PC-9 (cell line): ENCODE results near the gene STIMATE. TPM values are rescaled to one million over a fixed set of nuclear protein-coding genes. Genes with fewer than 3 reads are reported as not detected.

Experiments used
- BruUV-seq: library from RNA; stranded (reverse); fragments of 400-500 nt; replicated peaks from 2 replicates; lab custom pipeline; 2021; lab: Mats Ljungman, UMichigan
- CTCF ChIA-PET: fragments of 300-600 bp; sonication (Branson Sonifier 250); formaldehyde crosslinking; loops from one replicate; lab custom pipeline; 2022; ENCODE audit warnings: antibody characterized with exemption; lab: Charles Lee
- POLR2A ChIA-PET: fragments of 300-600 bp; sonication (Branson Sonifier 250); formaldehyde crosslinking; loops from one replicate; lab custom pipeline; 2022; ENCODE audit warnings: antibody characterized with exemption; ENCODE audit not compliant: unreplicated experiment; lab: Charles Lee
- DNase-seq, 2 experiments: peaks; one replicate each; pipeline versions ENCODE4 v3.0.0 to v3.0.0-alpha.2; 2015 to 2022; ENCODE audit warnings: mixed read lengths in 1 of 2
- H2AFZ ChIP-seq: fragments of 200-600 bp; sonication (generic); 2 replicates; pipeline ENCODE4 v1.8.1; 2017; ENCODE audit warnings: antibody characterized with exemption
- H3F3A ChIP-seq: fragments of 200-600 bp; sonication (generic); 2 replicates; pipeline ENCODE4 v1.8.1; 2017; ENCODE audit warnings: antibody characterized with exemption, mild to moderate bottlenecking, low read depth; ENCODE audit not compliant: insufficient read depth
- H3K27ac ChIP-seq: fragments of 200-600 bp; sonication (generic); 2 replicates; pipeline ENCODE4 v1.6.1; 2016; ENCODE audit warnings: mixed run types
- H3K27me3 ChIP-seq: fragments of 200-600 bp; sonication (generic); 2 replicates; pipeline ENCODE4 v1.6.1; 2016; ENCODE audit warnings: low read depth, mixed run types; ENCODE audit not compliant: insufficient read depth
- H3K36me3 ChIP-seq: fragments of 200-600 bp; sonication (generic); 2 replicates; pipeline ENCODE4 v1.6.1; 2016; ENCODE audit warnings: low read depth, mixed run types
- H3K4me1 ChIP-seq: fragments of 200-600 bp; sonication (generic); replicated peaks from 2 replicates; pipeline ENCODE4 v1.6.1; 2016; ENCODE audit warnings: mixed run types; ENCODE audit not compliant: insufficient read depth
- H3K4me2 ChIP-seq: fragments of 200-600 bp; sonication (generic); 2 replicates; pipeline ENCODE4 v1.6.1; 2017; ENCODE audit warnings: mixed run types
- H3K4me3 ChIP-seq: fragments of 200-600 bp; sonication (generic); 2 replicates; pipeline ENCODE4 v1.6.1; 2016; ENCODE audit warnings: mixed run types
- H3K79me2 ChIP-seq: fragments of 200-600 bp; sonication (generic); 2 replicates; pipeline ENCODE4 v1.6.1; 2017; ENCODE audit warnings: low read depth, mixed run types
- H3K9me2 ChIP-seq: fragments of 200-600 bp; sonication (generic); 2 replicates; pipeline ENCODE4 v1.8.1; 2017; ENCODE audit warnings: mild to moderate bottlenecking; ENCODE audit not compliant: insufficient read depth
- H3K9me3 ChIP-seq: fragments of 200-600 bp; sonication (generic); 2 replicates; pipeline ENCODE4 v1.8.1; 2016; ENCODE audit warnings: low read depth; ENCODE audit not compliant: insufficient read depth
- H4K20me1 ChIP-seq: fragments of 200-600 bp; sonication (generic); 2 replicates; pipeline ENCODE4 v1.8.1; 2017; ENCODE audit not compliant: insufficient read depth
- EZH2 ChIP-seq: fragments of 200-600 bp; sonication (generic); IDR thresholded peaks from 2 replicates; pipeline ENCODE4 v1.8.0; 2017; ENCODE audit warnings: antibody characterized with exemption, low read depth
- intact Hi-C: fragments of 100-400 bp; cut with micrococcal nuclease; formaldehyde crosslinking; loops from one replicate; pipeline ENCODE4 v1.10.0; 2022; ENCODE audit not compliant: unreplicated experiment
- total RNA-seq: library from RNA; stranded (reverse); gene quantifications from 2 replicates; pipeline ENCODE4 v1.2.3, GENCODE V29; 2021
- TF ChIP-seq, protein P1 (sequence below): fragments of 200-600 bp; sonication (generic); conservative IDR thresholded peaks from 2 replicates; pipeline ENCODE4 v1.6.1; 2017; ENCODE audit warnings: mixed run types, antibody characterized with exemption, mild to moderate bottlenecking, moderate library complexity

The STIMATE gene
- total RNA-seq, 1 experiment from 2014 or later: 16.8 TPM

DNA sequence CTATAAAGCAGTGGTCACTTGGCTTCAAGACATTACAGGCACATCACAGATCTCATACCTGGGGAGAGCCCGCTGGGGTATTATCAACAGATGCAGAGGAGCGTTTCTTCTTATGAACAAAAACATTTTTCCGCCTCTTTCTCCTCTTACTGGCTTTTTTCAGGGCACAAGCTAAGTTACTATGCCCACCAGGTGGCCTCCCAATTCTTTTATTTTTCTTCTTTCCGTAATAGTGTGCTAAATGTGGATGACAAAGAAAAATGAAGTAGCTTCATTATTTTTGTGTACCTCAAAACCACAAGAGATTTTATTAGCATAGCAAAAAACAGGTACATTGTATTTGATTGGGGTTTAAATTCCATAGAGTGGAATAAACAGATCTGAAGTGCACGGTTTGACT lies 10.1 kb upstream of the STIMATE start:
- ChIA-PET POLR2A (no interaction called here), CTCF (interaction anchor here (0.5 to 0.6 kb wide), 2 partner anchors 15 to 131 kb away, joined by 10 to 16 read pairs; no protein-coding TSS in a partner anchor)
- Histone ChIP-seq H3K27me3 (no peaks in the 10 kb centered on the region), H3K36me3 (0 out of 2 replicates have a peak, but pooled peaks cover 4% of the 10 kb centered on the region), H3K4me3 (no peak overlapping the region), H3K79me2 (no peaks in the 10 kb centered on the region), H2AFZ (no peak overlapping the region), H3K4me1 (no peaks in the 10 kb centered on the region), H3K9me3 (no peaks in the 10 kb centered on the region), H4K20me1 (no peaks in the 10 kb centered on the region), H3K9me2 (no peaks in the 10 kb centered on the region), H3F3A (no peaks in the 10 kb centered on the region), H3K27ac (no peak overlapping the region), H3K4me2 (no peak overlapping the region)
- TF ChIP-seq EZH2: no peak
- DNase-seq: no peak
- BruUV-seq: no TSS peak
- intact Hi-C loops: no loop called here

DNA sequence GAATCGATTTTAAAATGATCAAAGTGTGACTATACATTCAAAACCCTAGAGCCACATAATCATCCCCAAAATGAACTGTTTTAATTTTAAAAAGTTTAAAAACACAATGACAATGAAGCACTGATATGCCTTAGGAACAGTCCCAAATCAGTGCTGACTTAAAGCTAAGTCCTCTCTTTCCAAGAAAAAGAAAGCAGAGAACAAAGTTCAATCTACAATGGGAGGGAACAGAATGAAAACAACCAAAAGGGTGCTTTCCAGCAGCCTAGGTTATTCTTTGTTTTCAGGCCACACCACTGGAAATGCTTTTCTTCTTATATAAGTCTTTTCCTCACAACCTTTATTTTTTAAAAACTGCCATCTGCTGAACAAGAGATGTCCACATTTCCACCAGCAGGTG lies 7.2 kb upstream of the STIMATE start:
- no peaks in the 10 kb centered on the region for H3K79me2 ChIP-seq
- H3K9me2 ChIP-seq: no peaks in the 10 kb centered on the region
- H2AFZ ChIP-seq: no peak overlapping the region
- no peak overlapping the region for H3K27ac ChIP-seq
- H3K36me3 ChIP-seq: 0 out of 2 replicates have a peak, but pooled peaks cover 4% of the 10 kb centered on the region
- no peak for TF ChIP-seq EZH2
- TF ChIP-seq, protein P1, sequence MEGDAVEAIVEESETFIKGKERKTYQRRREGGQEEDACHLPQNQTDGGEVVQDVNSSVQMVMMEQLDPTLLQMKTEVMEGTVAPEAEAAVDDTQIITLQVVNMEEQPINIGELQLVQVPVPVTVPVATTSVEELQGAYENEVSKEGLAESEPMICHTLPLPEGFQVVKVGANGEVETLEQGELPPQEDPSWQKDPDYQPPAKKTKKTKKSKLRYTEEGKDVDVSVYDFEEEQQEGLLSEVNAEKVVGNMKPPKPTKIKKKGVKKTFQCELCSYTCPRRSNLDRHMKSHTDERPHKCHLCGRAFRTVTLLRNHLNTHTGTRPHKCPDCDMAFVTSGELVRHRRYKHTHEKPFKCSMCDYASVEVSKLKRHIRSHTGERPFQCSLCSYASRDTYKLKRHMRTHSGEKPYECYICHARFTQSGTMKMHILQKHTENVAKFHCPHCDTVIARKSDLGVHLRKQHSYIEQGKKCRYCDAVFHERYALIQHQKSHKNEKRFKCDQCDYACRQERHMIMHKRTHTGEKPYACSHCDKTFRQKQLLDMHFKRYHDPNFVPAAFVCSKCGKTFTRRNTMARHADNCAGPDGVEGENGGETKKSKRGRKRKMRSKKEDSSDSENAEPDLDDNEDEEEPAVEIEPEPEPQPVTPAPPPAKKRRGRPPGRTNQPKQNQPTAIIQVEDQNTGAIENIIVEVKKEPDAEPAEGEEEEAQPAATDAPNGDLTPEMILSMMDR: no peak
- DNase-seq: no peak
- no TSS peak for BruUV-seq
- no peaks in the 10 kb centered on the region for H4K20me1 ChIP-seq
- H3K4me3 ChIP-seq: no peak overlapping the region
- H3K4me1 ChIP-seq: no peaks in the 10 kb centered on the region
- H3K27me3 ChIP-seq: no peaks in the 10 kb centered on the region
- H3K9me3 ChIP-seq: no peaks in the 10 kb centered on the region
- CTCF ChIA-PET: no interaction called here
- intact Hi-C loops: no loop called here
- H3F3A ChIP-seq: no peaks in the 10 kb centered on the region
- POLR2A ChIA-PET: no interaction called here
- H3K4me2 ChIP-seq: no peak overlapping the region

DNA sequence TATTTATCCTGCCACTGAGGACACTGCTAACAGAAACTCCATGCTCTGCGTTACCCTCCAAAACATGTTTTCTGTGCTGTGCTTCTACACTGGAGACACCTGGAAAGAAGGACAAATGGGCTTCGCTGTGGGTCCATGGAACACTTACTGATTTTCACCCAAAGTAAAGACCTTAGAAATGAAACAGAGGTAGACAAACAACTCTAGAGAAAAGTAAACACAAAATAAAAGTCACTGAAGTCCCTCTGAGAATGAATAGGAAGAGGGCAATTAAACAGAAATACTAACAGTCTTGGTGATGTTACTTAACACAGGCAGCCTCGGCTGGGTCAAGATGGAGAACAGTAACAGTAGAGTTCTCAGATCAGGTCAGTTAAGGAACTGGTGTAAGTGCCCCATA lies 6.7 kb upstream of the STIMATE start:
- Histone ChIP-seq H3K9me3 (no peaks in the 10 kb centered on the region), H3F3A (no peaks in the 10 kb centered on the region), H3K4me1 (no peaks in the 10 kb centered on the region), H3K9me2 (no peaks in the 10 kb centered on the region), H3K27ac (no peak overlapping the region), H3K4me2 (no peak overlapping the region), H3K27me3 (no peaks in the 10 kb centered on the region), H3K36me3 (0 out of 2 replicates have a peak, but pooled peaks cover under 1% of the 10 kb centered on the region), H4K20me1 (no peaks in the 10 kb centered on the region), H2AFZ (no peak overlapping the region), H3K4me3 (no peak overlapping the region), H3K79me2 (no peaks in the 10 kb centered on the region)
- no TSS peak for BruUV-seq
- intact Hi-C loops: no loop called here
- no peak for DNase-seq
- TF ChIP-seq, protein P1: no peak
- no peak for TF ChIP-seq EZH2
- ChIA-PET CTCF (no interaction called here), POLR2A (no interaction called here)
